ENCODE results near the gene LY6G5B. TPM values are rescaled to one million over a fixed set of nuclear protein-coding genes. Genes with fewer than 3 reads are reported as not detected.

Gene LY6G5B
- total RNA-seq, 4 donors from 2014 or later, result 2.4 to 21.3 (median 10.3) TPM

GRCh38 chr6:31641370-31641769 is 28.4 kb upstream of the LY6G5B start:
- no peaks in the 10 kb centered on the region for H3K27me3 ChIP-seq
- no peaks in the 10 kb centered on the region for H3K4me1 ChIP-seq
- in situ Hi-C loops (cut with MboI; ENCODE audit: low pct_ligation_motif_present in 1 of 4, low pct_unique_long_range_greater_than_20kb in 1 of 4, low sequenced_read_pairs in 3 of 4) (no loop called here), intact Hi-C loops (cut with DNase I; ENCODE audit: low total_unique reads) (no loop called here)
- no peak overlapping the region for H3K4me3 ChIP-seq
- TF ChIP-seq EP300 (IDR thresholded peaks at IDR 0.05; ENCODE audit: low read depth) (no peak), POLR2AphosphoS5 (IDR thresholded peaks at IDR 0.05) (no peak), POLR2A (IDR thresholded peaks at IDR 0.05) (no peak)
- H3K27ac ChIP-seq, result no peak overlapping the region
- 83 to 89% methylated on average over 1 to 4 of the region's 4 CpGs for WGBS, 2 donors (ENCODE audit: low coverage in 1 of 2)
- H3K9me3 ChIP-seq, result no peaks in the 10 kb centered on the region
- peaks cover 0 to 77% (median 34%) of the 10 kb centered on the region in 4 donors for H3K36me3 ChIP-seq
- no peak for DNase-seq

- DNase-seq, result no peak
- H3K4me1 ChIP-seq, result no peaks in the 10 kb centered on the region
- TF ChIP-seq POLR2A (IDR thresholded peaks at IDR 0.05), result no peak
- no peak for TF ChIP-seq CTCF (IDR thresholded peaks at IDR 0.05)
- TF ChIP-seq POLR2AphosphoS5 (IDR thresholded peaks at IDR 0.05), result no peak
- TF ChIP-seq EP300 (IDR thresholded peaks at IDR 0.05; ENCODE audit: low read depth), result no peak
- H3K36me3 ChIP-seq, result peaks cover 0 to 80% (median 37%) of the 10 kb centered on the region in 4 donors
- in situ Hi-C loops (cut with MboI; ENCODE audit: low pct_ligation_motif_present in 1 of 4, low pct_unique_long_range_greater_than_20kb in 1 of 4, low sequenced_read_pairs in 3 of 4) (no loop called here), intact Hi-C loops (cut with DNase I; ENCODE audit: low total_unique reads) (no loop called here)
- WGBS, 2 donors (ENCODE audit: low coverage in 1 of 2), result 92 to 100% methylated on average over 3 to 6 of the region's 6 CpGs
- no peak overlapping the region for H3K27ac ChIP-seq
- H3K27me3 ChIP-seq, result no peaks in the 10 kb centered on the region
- H3K4me3 ChIP-seq, result no peak overlapping the region
- H3K9me3 ChIP-seq, result no peaks in the 10 kb centered on the region
Observed at GRCh38 chr6:31642798-31643570, 26.8 kb upstream of the LY6G5B start.

- Histone ChIP-seq H3K4me3 (no peak overlapping the region), H3K9me3 (no peaks in the 10 kb centered on the region), H3K27ac (no peak overlapping the region), H3K36me3 (peaks cover 0 to 90% (median 42%) of the 10 kb centered on the region in 4 donors), H3K27me3 (no peaks in the 10 kb centered on the region), H3K4me1 (no peaks in the 10 kb centered on the region)
- intact Hi-C loops (cut with DNase I; ENCODE audit: low total_unique reads), result no loop called here
- WGBS, 2 donors (ENCODE audit: low coverage in 1 of 2), result 91% methylated on average over 16 of the region's 17 CpGs; no CpG with 5 or more reads in 1 of the 2 donors
- no peak for DNase-seq
- TF ChIP-seq POLR2A (IDR thresholded peaks at IDR 0.05) (no peak), CTCF (IDR thresholded peaks at IDR 0.05) (no peak), POLR2AphosphoS5 (IDR thresholded peaks at IDR 0.05) (no peak), EP300 (IDR thresholded peaks at IDR 0.05; ENCODE audit: low read depth) (no peak)
- in situ Hi-C loops (cut with MboI; ENCODE audit: low pct_ligation_motif_present in 1 of 4, low pct_unique_long_range_greater_than_20kb in 1 of 4, low sequenced_read_pairs in 3 of 4), result no loop called here
Observed at GRCh38 chr6:31643818-31644454, 25.8 kb upstream of the LY6G5B start.

- H3K27me3 ChIP-seq, result no peaks in the 10 kb centered on the region
- 96 to 97% methylated on average over 5 to 9 of the region's 9 CpGs for WGBS, 2 donors (ENCODE audit: low coverage in 1 of 2)
- no peak overlapping the region for H3K27ac ChIP-seq
- intact Hi-C loops (cut with DNase I; ENCODE audit: low total_unique reads), result no loop called here
- no peak overlapping the region for H3K4me3 ChIP-seq
- no peaks in the 10 kb centered on the region for H3K9me3 ChIP-seq
- peaks cover 0 to 87% (median 42%) of the 10 kb centered on the region in 4 donors for H3K36me3 ChIP-seq
- peaks cover 0 to 2% (median 0%) of the 10 kb centered on the region in 4 donors for H3K4me1 ChIP-seq
- TF ChIP-seq POLR2A (IDR thresholded peaks at IDR 0.05) (no peak), POLR2AphosphoS5 (IDR thresholded peaks at IDR 0.05) (no peak), EP300 (IDR thresholded peaks at IDR 0.05; ENCODE audit: low read depth) (no peak), CTCF (IDR thresholded peaks at IDR 0.05) (no peak)
- in situ Hi-C loops (cut with MboI; ENCODE audit: low pct_ligation_motif_present in 1 of 4, low pct_unique_long_range_greater_than_20kb in 1 of 4, low sequenced_read_pairs in 3 of 4), result no loop called here
- DNase-seq, result no peak
Observed at GRCh38 chr6:31645325-31645724, 24.5 kb upstream of the LY6G5B start.
